Lung (tissue), 12 donors: Measurements from ENCODE around the gene CSF2RB. TPM values are rescaled to one million over a fixed set of nuclear protein-coding genes. Genes with fewer than 3 reads are reported as not detected.

ENCODE experiments used
- ATAC-seq: fragments of 200-7000 bp; cut with Tn5 transposase; one replicate; pipeline ENCODE4 v1.9.1; 2020; ENCODE audit warnings: moderate number of reproducible peaks; ENCODE audit not compliant: insufficient read depth, low FRiP score
- DNase-seq, 3 donors: peaks; one replicate each; pipeline ENCODE4 v3.0.0-alpha.2; 2013 to 2017
- H3K27ac ChIP-seq, 2 donors: one replicate each; pipeline ENCODE4 v1.5.1; 2013; ENCODE audit warnings: mild to moderate bottlenecking in 2 of 2, moderate library complexity in 2 of 2, control low read depth in 1 of 2, inconsistent platforms in 1 of 2, low read depth in 1 of 2, low read length in 1 of 2
- H3K27me3 ChIP-seq, 3 donors: one replicate each; pipeline ENCODE4 v1.5.1; 2013; ENCODE audit warnings: low read length in 2 of 3; ENCODE audit not compliant: control insufficient read depth in 3 of 3, insufficient read depth in 3 of 3
- H3K36me3 ChIP-seq, 4 donors: one replicate each; pipeline ENCODE4 v1.5.1; 2013; ENCODE audit warnings: low read length in 4 of 4, mild to moderate bottlenecking in 1 of 4, moderate library complexity in 1 of 4; ENCODE audit not compliant: control insufficient read depth in 4 of 4, insufficient read depth in 4 of 4
- H3K4me1 ChIP-seq, 5 donors: one replicate each; pipeline ENCODE4 v1.5.1; 2013; ENCODE audit warnings: low read length in 5 of 5, mild to moderate bottlenecking in 2 of 5, moderate library complexity in 1 of 5; ENCODE audit not compliant: control insufficient read depth in 5 of 5, insufficient read depth in 5 of 5
- H3K4me3 ChIP-seq: one replicate; pipeline ENCODE4 v1.5.1; 2013; ENCODE audit warnings: mild to moderate bottlenecking, control low read depth, moderate library complexity
- H3K9ac ChIP-seq, 2 donors: one replicate each; pipeline ENCODE4 v1.5.1; 2013; ENCODE audit warnings: low read length in 2 of 2, control low read depth in 1 of 2; ENCODE audit not compliant: insufficient read depth in 1 of 2
- H3K9me3 ChIP-seq, 4 donors: one replicate each; pipeline ENCODE4 v1.5.1; 2013; ENCODE audit warnings: low read length in 3 of 4, mild to moderate bottlenecking in 1 of 4, moderate library complexity in 1 of 4; ENCODE audit not compliant: control insufficient read depth in 4 of 4, insufficient read depth in 3 of 4
- WGBS, 2 donors: extraction: QIAGEN DNeasy Blood & Tissue Kit; methylation state at CpG; one replicate each; pipeline ENCODE4 v1.1.7; 2013; 5-methylcytosine and 5-hydroxymethylcytosine counted together
- polyA plus RNA-seq, 2 donors: library from polyadenylated mRNA; stranded (reverse); fragments of 200-250 nt; gene quantifications; one replicate each; pipeline ENCODE4 v1.2.1, GENCODE V29; 2013
- total RNA-seq, 2 donors: library from RNA; depleted of rRNA in 1 of 2; stranded (reverse); fragments of >200 nt in 1 of 2; gene quantifications; one replicate each; pipeline ENCODE4 v1.2.1, GENCODE V29; 2014 to 2021
- TF ChIP-seq, protein P1 (sequence below): IDR thresholded peaks from 2 replicates; pipeline ENCODE4 v1.5.1; 2012; ENCODE audit warnings: mild to moderate bottlenecking; ENCODE audit errors: control extremely low read depth, extremely low read depth
- donor health status: control.
- donor health status: control.
- donor health status: Bipolar disorder and iron deficiency.
- donor health status: healthy.
- donor health status: DM: yes; HTN: yes; CAD: no.

Gene CSF2RB
- total and polyA plus RNA-seq, 4 donors = 6.6 to 72.8 (median 20.6) TPM

DNA sequence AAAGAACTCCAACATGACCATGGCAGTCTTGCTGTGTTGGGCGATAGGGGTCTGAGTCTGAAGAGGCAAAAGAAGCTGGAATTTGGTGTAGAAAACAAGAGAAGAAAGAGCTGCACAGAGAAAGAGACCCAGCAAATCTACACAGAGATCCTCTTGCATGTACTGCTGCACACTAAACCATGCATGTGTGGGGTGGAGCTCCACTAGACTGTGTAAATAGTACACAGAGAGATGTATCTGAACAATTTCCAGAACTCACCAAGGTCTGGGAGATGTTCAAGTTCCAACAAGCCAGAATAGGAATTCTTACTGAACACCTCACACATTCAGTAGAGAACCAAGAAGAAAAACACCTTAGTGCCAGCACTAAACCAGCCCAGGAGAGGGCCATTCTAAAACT lies 42.3 kb downstream of the CSF2RB start:
- Histone ChIP-seq H3K4me1 (no peaks in the 10 kb centered on the region), H3K9me3 (no peaks in the 10 kb centered on the region), H3K36me3 (no peaks in the 10 kb centered on the region), H3K27ac (no peak overlapping the region), H3K4me3 (no peak overlapping the region), H3K27me3 (no peaks in the 10 kb centered on the region), H3K9ac (no peak overlapping the region)
- WGBS, 2 donors = 88 to 95% methylated on average over 1 of the region's 1 CpG
- no peak for ATAC-seq
- DNase-seq = no peak
- TF ChIP-seq, protein P1, sequence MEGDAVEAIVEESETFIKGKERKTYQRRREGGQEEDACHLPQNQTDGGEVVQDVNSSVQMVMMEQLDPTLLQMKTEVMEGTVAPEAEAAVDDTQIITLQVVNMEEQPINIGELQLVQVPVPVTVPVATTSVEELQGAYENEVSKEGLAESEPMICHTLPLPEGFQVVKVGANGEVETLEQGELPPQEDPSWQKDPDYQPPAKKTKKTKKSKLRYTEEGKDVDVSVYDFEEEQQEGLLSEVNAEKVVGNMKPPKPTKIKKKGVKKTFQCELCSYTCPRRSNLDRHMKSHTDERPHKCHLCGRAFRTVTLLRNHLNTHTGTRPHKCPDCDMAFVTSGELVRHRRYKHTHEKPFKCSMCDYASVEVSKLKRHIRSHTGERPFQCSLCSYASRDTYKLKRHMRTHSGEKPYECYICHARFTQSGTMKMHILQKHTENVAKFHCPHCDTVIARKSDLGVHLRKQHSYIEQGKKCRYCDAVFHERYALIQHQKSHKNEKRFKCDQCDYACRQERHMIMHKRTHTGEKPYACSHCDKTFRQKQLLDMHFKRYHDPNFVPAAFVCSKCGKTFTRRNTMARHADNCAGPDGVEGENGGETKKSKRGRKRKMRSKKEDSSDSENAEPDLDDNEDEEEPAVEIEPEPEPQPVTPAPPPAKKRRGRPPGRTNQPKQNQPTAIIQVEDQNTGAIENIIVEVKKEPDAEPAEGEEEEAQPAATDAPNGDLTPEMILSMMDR = no peak

DNA sequence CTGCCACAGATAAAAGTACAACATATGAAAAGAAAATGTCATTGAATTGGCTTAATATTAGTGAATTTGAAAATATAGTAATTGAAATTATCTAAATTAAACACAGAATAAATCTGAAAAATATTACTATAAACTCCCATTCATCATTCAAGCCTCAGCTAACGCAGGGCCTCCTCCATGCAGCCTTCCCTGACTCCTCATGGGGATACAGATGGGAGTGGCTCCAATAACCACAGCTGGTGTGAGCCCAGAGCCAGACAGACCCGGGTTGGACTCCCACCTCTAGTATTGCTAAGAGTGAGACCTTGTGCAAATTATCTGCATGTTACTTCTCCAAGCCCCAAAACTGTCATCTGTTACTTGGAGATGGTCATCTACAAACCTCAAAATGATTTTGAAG lies 44.9 kb downstream of the CSF2RB start:
- Histone ChIP-seq H3K27ac (no peak overlapping the region), H3K4me3 (no peak overlapping the region), H3K36me3 (no peaks in the 10 kb centered on the region), H3K9ac (no peak overlapping the region), H3K27me3 (peaks cover 0 to 5% (median 0%) of the 10 kb centered on the region in 3 donors), H3K9me3 (no peaks in the 10 kb centered on the region), H3K4me1 (no peaks in the 10 kb centered on the region)
- no peak for ATAC-seq
- 75 to 88% methylated on average over 2 of the region's 2 CpGs for WGBS, 2 donors
- TF ChIP-seq, protein P1 = no peak
- no peak for DNase-seq

DNA sequence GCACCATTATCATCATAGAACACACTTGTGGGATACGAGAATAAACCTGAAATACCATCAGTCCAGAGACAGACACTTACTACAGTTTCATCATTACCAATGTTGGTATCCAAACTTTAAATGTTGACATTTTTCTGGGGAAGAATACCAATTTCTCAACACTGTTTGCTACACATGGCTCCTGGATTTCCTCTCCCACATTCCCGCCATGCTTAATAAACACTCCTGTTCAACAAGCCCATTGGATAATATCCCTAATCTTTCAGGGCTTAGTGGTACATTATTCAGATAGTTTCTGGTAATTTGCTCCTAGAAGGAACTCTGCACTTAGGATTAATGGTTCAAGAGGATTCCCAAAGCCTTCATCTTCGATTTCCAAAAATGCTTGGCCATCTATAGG lies 48.2 kb downstream of the CSF2RB start:
- Histone ChIP-seq H3K9ac (no peak overlapping the region), H3K27ac (no peak overlapping the region), H3K27me3 (peaks cover 0 to 5% (median 0%) of the 10 kb centered on the region in 3 donors), H3K4me3 (no peak overlapping the region), H3K9me3 (peaks cover 0 to 1% (median 0%) of the 10 kb centered on the region in 4 donors), H3K4me1 (no peaks in the 10 kb centered on the region), H3K36me3 (no peaks in the 10 kb centered on the region)
- no peak for ATAC-seq
- 58 to 69% methylated on average over 3 of the region's 3 CpGs for WGBS, 2 donors
- TF ChIP-seq, protein P1 = no peak
- no peak for DNase-seq

DNA sequence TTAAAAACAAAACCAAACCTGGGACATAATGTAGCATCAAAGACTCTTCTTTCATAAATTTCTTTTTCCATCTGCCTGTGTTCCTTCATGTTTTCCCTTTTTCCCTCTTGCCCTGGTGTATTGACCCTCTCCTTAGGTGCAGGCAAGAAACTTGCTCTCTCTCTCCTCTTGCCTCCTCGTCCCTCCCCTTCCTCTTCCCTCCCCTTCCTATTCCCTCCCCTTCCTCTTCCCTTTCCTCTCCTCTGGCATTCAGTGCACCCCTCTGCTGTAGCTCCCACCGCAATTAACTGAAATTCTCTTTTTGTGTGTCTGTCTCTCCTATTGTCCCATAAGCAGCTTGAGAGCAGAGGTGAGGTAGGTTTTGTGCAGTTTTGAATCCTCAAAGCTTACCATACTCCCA lies 49.9 kb downstream of the CSF2RB start:
- Histone ChIP-seq H3K27ac (no peak overlapping the region), H3K9me3 (peaks cover 0 to 2% (median 0%) of the 10 kb centered on the region in 4 donors), H3K36me3 (no peaks in the 10 kb centered on the region), H3K4me1 (no peaks in the 10 kb centered on the region), H3K4me3 (no peak overlapping the region), H3K9ac (no peak overlapping the region), H3K27me3 (peaks cover 0 to 5% (median 0%) of the 10 kb centered on the region in 3 donors)
- 49 to 60% methylated on average over 2 of the region's 2 CpGs for WGBS, 2 donors
- DNase-seq (no peak), ATAC-seq (no peak)
- TF ChIP-seq, protein P1 = no peak
